HepG2 (cell line): ENCODE measurements around the gene CCDC102B. TPM values are rescaled to one million over a fixed set of nuclear protein-coding genes. Genes with fewer than 3 reads are reported as not detected.

ENCODE experiments used
- ATAC-seq: fragments of 200-7000 bp; cut with Tn5 transposase; 3 replicates; pipeline ENCODE4 v1.9.1; 2020; ENCODE audit warnings: mild to moderate bottlenecking, moderate library complexity
- BruUV-seq: library from RNA; stranded (reverse); fragments of 400-500 nt; replicated peaks from 2 replicates; lab custom pipeline; 2021; lab: Mats Ljungman, UMichigan
- CTCF ChIA-PET: fragments of 300-600 bp; formaldehyde crosslinking; extraction: SDS; loops from one replicate; lab custom pipeline; 2021; ENCODE audit warnings: low total read pairs, inconsistent platforms, low intra/inter-chr PET ratio; lab: Yijun Ruan, JAX
- POLR2A ChIA-PET: fragments of 350-600 bp; sonication (Branson Sonifier 250); formaldehyde crosslinking; loops from one replicate; lab custom pipeline; 2020; ENCODE audit warnings: antibody characterized with exemption, inconsistent platforms; lab: Yijun Ruan, JAX
- DNase-seq: peaks from one replicate; pipeline ENCODE4 v3.0.0-alpha.2; 2015; ENCODE audit warnings: low spot score
- FAIRE-seq: peaks from 3 replicates; lab custom pipeline; 2011; peaks lifted over from hg19 to GRCh38; lab: Jason Lieb, UNC
- H2AFZ ChIP-seq: one replicate; pipeline ENCODE4 v1.6.1; 2011; ENCODE audit warnings: low read length, inconsistent platforms
- H3K27ac ChIP-seq: fragments of 300-600 bp; 3 replicates; pipeline ENCODE4 v1.8.0; 2011; ENCODE audit warnings: mixed run types, mild to moderate bottlenecking, mixed read lengths, low read length, inconsistent platforms; ENCODE audit not compliant: insufficient read depth; ENCODE audit errors: extremely low read length
- H3K27me3 ChIP-seq, 2 experiments: fragments of 200-600 bp in 1 of 2; 2 replicates in 1 of 2; 3 replicates in 1 of 2; pipeline versions ENCODE4 v1.6.0 to v1.8.0; 2011; ENCODE audit warnings: low read length in 2 of 2, mild to moderate bottlenecking in 2 of 2, moderate library complexity in 2 of 2, inconsistent platforms in 1 of 2; ENCODE audit not compliant: insufficient read depth in 2 of 2, control insufficient read depth in 1 of 2
- H3K36me3 ChIP-seq, 2 experiments: fragments of 200-600 bp in 1 of 2; replicated peaks in 1 of 2; 2 replicates in 1 of 2; 3 replicates in 1 of 2; pipeline versions ENCODE4 v1.5.1 to v1.8.0; 2011; ENCODE audit warnings: low read length in 2 of 2, inconsistent platforms in 1 of 2; ENCODE audit not compliant: insufficient read depth in 2 of 2, control insufficient read depth in 1 of 2
- H3K4me1 ChIP-seq: 2 replicates; pipeline ENCODE4 v1.5.1; 2012; ENCODE audit warnings: low read length, inconsistent platforms; ENCODE audit not compliant: insufficient read depth
- H3K4me2 ChIP-seq: 2 replicates; pipeline ENCODE4 v1.6.0; 2011; ENCODE audit warnings: low read depth, low read length, inconsistent platforms
- H3K4me3 ChIP-seq, 3 experiments: fragments of 200-600 bp in 1 of 3; sonication (generic), shearing (Covaris generic) in 1 of 3; replicated peaks in 1 of 3; 2 replicates each; pipeline ENCODE4 v1.5.1; 2011 to 2016; ENCODE audit warnings: low read length in 3 of 3, inconsistent platforms in 2 of 3, low read depth in 2 of 3, mild to moderate bottlenecking in 2 of 3, control low read depth in 1 of 3, mixed read lengths in 1 of 3; ENCODE audit not compliant: insufficient read depth in 1 of 3
- H3K79me2 ChIP-seq: one replicate; pipeline ENCODE4 v1.6.1; 2011; ENCODE audit warnings: low read length, inconsistent platforms; ENCODE audit not compliant: insufficient read depth
- H3K9ac ChIP-seq: 2 replicates; pipeline ENCODE4 v1.6.0; 2011; ENCODE audit warnings: mild to moderate bottlenecking, low read depth, low read length, inconsistent platforms; ENCODE audit not compliant: insufficient read depth
- H3K9me3 ChIP-seq: 2 replicates; pipeline ENCODE4 v1.5.1; 2012; ENCODE audit warnings: mild to moderate bottlenecking, low read length
- H4K20me1 ChIP-seq: 2 replicates; pipeline ENCODE4 v1.6.0; 2011; ENCODE audit warnings: inconsistent platforms, mild to moderate bottlenecking, low read length, moderate library complexity; ENCODE audit not compliant: insufficient read depth
- GABPA ChIP-seq, 2 experiments: IDR thresholded peaks; 2 replicates each; pipeline ENCODE4 v1.6.1; 2011 to 2016; ENCODE audit warnings: low read depth in 2 of 2, low read length in 1 of 2, missing biosample characterization in 1 of 2, missing genetic modification characterization in 1 of 2
- GZF1 ChIP-seq: sonication (generic); formaldehyde crosslinking; IDR thresholded peaks from 2 replicates; pipeline ENCODE4 v1.5.1; 2020; ENCODE audit warnings: mild to moderate bottlenecking, missing genetic modification reagents
- KDM5A ChIP-seq: fragments of 200-600 bp; sonication (generic); IDR thresholded peaks from 2 replicates; pipeline ENCODE4 v1.7.0; 2018; ENCODE audit warnings: antibody characterized with exemption, mild to moderate bottlenecking, low read length, borderline replicate concordance
- MAZ ChIP-seq, 2 experiments: sonication (generic) in 1 of 2; formaldehyde crosslinking in 1 of 2; IDR thresholded peaks; 2 replicates each; pipeline versions ENCODE4 v1.5.0 to v1.6.1; 2012 to 2020; ENCODE audit warnings: low read depth in 2 of 2, mild to moderate bottlenecking in 2 of 2, borderline replicate concordance in 1 of 2, improper control_type of control experiment in 1 of 2, low read length in 1 of 2, missing genetic modification reagents in 1 of 2, moderate library complexity in 1 of 2
- MXI1 ChIP-seq: IDR thresholded peaks from 3 replicates; pipeline ENCODE4 v1.6.1; 2012; ENCODE audit warnings: low read depth, low read length, inconsistent platforms, borderline replicate concordance
- NFE2 ChIP-seq: sonication (generic); formaldehyde crosslinking; IDR thresholded peaks from 2 replicates; pipeline ENCODE4 v1.4.0; 2020; ENCODE audit warnings: missing genetic modification reagents
- NFIB ChIP-seq: sonication (generic); formaldehyde crosslinking; IDR thresholded peaks from 2 replicates; pipeline ENCODE4 v1.9.0; 2021; ENCODE audit warnings: missing genetic modification reagents, mild to moderate bottlenecking, borderline replicate concordance
- TOPORS ChIP-seq: sonication (generic); formaldehyde crosslinking; IDR thresholded peaks from 2 replicates; pipeline ENCODE4 v1.8.0; 2023; ENCODE audit warnings: mild to moderate bottlenecking, missing genetic modification reagents
- ZBTB26 ChIP-seq: IDR thresholded peaks from 2 replicates; pipeline ENCODE4 v1.6.1; 2016; ENCODE audit warnings: missing compliant biosample characterization, missing genetic modification reagents, borderline replicate concordance
- ZFP36 ChIP-seq: fragments of 150-350 bp; IDR thresholded peaks from 2 replicates; pipeline ENCODE4 v1.6.1; 2018; ENCODE audit warnings: borderline replicate concordance, low read length, low read depth; ENCODE audit not compliant: partially characterized antibody
- ZNF326 ChIP-seq: sonication (generic); formaldehyde crosslinking; IDR thresholded peaks from 2 replicates; pipeline ENCODE4 v1.4.0; 2020; ENCODE audit warnings: missing genetic modification reagents, borderline replicate concordance
- ZNF557 ChIP-seq: sonication (generic); formaldehyde crosslinking; IDR thresholded peaks from 2 replicates; pipeline ENCODE4 v1.4.0; 2020; ENCODE audit warnings: missing genetic modification reagents
- ZSCAN9 ChIP-seq: IDR thresholded peaks from 2 replicates; pipeline ENCODE4 v1.6.1; 2016; ENCODE audit warnings: borderline replicate concordance
- WGBS: methylation state at CpG from one replicate; pipeline ENCODE4 v1.1.6; 2017; ENCODE audit warnings: low lambda C conversion rate; 5-methylcytosine and 5-hydroxymethylcytosine counted together
- in situ Hi-C: cut with HindIII; loops from 2 replicates; pipeline ENCODE4 v1.10.0; 2017; ENCODE audit warnings: low pct_unique_long_range_greater_than_20kb; ENCODE audit not compliant: extremely low pct_ligation_motif_present
- intact Hi-C: fragments of 100-400 bp; cut with micrococcal nuclease; formaldehyde crosslinking; loops from one replicate; pipeline ENCODE4 v1.10.0; 2022; ENCODE audit not compliant: unreplicated experiment
- polyA plus RNA-seq, 8 experiments: library from polyadenylated mRNA; depleted of rRNA in 3 of 8; stranded (reverse) in 7 of 8; unstranded in 1 of 8; fragments of >200 nt; fragmentation: Illumina TruSeq in 4 of 8; extraction: Trizol in 4 of 8; gene quantifications; 2 replicates each; pipeline versions ENCODE4 v1.2.1 to v1.2.3, GENCODE V29; 2011 to 2016; ENCODE audit warnings: low read depth in 4 of 8, missing spikeins in 1 of 8, mixed read lengths in 1 of 8; ENCODE audit not compliant: insufficient read depth in 1 of 8
- total RNA-seq, 5 experiments: library from RNA; depleted of rRNA; stranded (reverse); fragments of >200 nt; fragmentation: Illumina TruSeq; extraction: Trizol; gene quantifications; 2 replicates each; pipeline ENCODE4 v1.2.3, GENCODE V29; 2016; ENCODE audit warnings: low read depth in 1 of 5
- TF ChIP-seq, protein P1 (sequence below): sonication (generic); formaldehyde crosslinking; IDR thresholded peaks from 2 replicates; pipeline ENCODE4 v1.8.0; 2022; ENCODE audit warnings: missing genetic modification reagents, low read depth, mild to moderate bottlenecking, borderline replicate concordance
- TF ChIP-seq, protein P2 (sequence below): sonication (generic); formaldehyde crosslinking; IDR thresholded peaks from 2 replicates; pipeline ENCODE4 v1.9.0; 2021; ENCODE audit warnings: missing genetic modification reagents, mild to moderate bottlenecking, borderline replicate concordance
- TF ChIP-seq, protein P3 (sequence below): sonication (generic); formaldehyde crosslinking; IDR thresholded peaks from 2 replicates; pipeline ENCODE4 v1.8.1; 2023; ENCODE audit warnings: mild to moderate bottlenecking, moderate library complexity, missing genetic modification reagents

The CCDC102B gene
- total and polyA plus RNA-seq, 2 of the 13 experiments (the other 11 are each of a cell fraction or from before 2014, with no cell fraction given): 2.3 to 3.7 TPM

DNA sequence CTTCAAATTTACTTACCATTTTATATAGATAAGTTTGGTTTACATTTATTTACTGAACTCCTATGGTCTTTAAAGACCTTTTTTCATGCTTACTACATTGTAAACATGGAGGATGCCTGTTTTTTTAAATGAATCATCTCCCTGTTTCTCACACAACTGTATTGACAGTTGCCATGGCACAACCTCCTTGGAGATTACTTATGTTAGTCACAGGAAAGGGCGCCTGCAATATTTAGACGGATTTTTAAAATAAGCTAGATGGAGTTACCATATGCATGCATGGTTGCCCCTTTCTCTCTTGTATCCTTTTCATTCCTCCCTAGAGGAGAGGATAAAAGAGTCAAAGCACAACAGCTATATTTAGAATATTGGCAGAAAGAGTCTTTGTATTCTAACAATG is 34.8 kb upstream of the CCDC102B start (continued):
- TF ChIP-seq ZBTB26 (CRISPR knock-in tag) (no peak), MAZ (IDR thresholded peaks at IDR 0.05; ENCODE audit: borderline replicate concordance, low read depth, low read length) (no peak), MAZ (CRISPR knock-in tag; IDR thresholded peaks at IDR 0.05; ENCODE audit: low read depth) (no peak), TOPORS (CRISPR knock-in tag) (no peak)
- TF ChIP-seq, protein P1, sequence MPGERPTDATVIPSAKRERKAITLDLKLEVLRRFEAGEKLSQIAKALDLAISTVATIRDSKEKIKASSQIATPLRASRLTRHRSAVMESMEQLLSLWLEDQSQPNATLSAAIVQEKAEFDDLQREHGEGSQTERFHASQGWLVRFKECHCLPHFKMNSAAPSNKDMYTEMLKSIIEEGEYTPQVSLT (CRISPR knock-in tag): no peak

GRCh38 chr18:68764016-68764415 is 33.9 kb upstream of the CCDC102B start:
- intact Hi-C loops (no loop called here), in situ Hi-C loops (no loop called here)
- ATAC-seq: no peak
- Histone ChIP-seq H3K27me3 (no peaks in the 10 kb centered on the region), H3K4me3 (no peak overlapping the region), H3K9ac (no peak overlapping the region), H4K20me1 (no peaks in the 10 kb centered on the region), H2AFZ (no peak overlapping the region), H3K4me1 (no peaks in the 10 kb centered on the region), H3K4me2 (no peak overlapping the region), H3K36me3 (no peaks in the 10 kb centered on the region), H3K27ac (no peak overlapping the region), H3K79me2 (no peaks in the 10 kb centered on the region), H3K9me3 (peaks cover 9% of the 10 kb centered on the region; the same call in 1 of the 2 replicates)
- POLR2A ChIA-PET: no interaction called here
- no TSS peak for BruUV-seq
- no peak for DNase-seq
- CTCF ChIA-PET: no interaction called here
- WGBS: 48% methylated on average over 2 of the region's 2 CpGs
- FAIRE-seq: no peak
- TF ChIP-seq NFIB (CRISPR knock-in tag) (no peak), KDM5A (no peak), ZNF326 (CRISPR knock-in tag) (no peak), GABPA (IDR thresholded peaks at IDR 0.05; ENCODE audit: low read depth, low read length) (no peak), GABPA (CRISPR knock-in tag; IDR thresholded peaks at IDR 0.05; ENCODE audit: low read depth) (no peak), GZF1 (no peak), ZSCAN9 (no peak), ZNF557 (CRISPR knock-in tag) (no peak), NFE2 (no peak), ZFP36 (no peak), MXI1 (no peak)
- TF ChIP-seq, protein P2, sequence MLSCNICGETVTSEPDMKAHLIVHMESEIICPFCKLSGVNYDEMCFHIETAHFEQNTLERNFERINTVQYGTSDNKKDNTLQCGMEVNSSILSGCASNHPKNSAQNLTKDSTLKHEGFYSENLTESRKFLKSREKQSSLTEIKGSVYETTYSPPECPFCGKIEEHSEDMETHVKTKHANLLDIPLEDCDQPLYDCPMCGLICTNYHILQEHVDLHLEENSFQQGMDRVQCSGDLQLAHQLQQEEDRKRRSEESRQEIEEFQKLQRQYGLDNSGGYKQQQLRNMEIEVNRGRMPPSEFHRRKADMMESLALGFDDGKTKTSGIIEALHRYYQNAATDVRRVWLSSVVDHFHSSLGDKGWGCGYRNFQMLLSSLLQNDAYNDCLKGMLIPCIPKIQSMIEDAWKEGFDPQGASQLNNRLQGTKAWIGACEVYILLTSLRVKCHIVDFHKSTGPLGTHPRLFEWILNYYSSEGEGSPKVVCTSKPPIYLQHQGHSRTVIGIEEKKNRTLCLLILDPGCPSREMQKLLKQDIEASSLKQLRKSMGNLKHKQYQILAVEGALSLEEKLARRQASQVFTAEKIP: no peak
- TF ChIP-seq, protein P3, sequence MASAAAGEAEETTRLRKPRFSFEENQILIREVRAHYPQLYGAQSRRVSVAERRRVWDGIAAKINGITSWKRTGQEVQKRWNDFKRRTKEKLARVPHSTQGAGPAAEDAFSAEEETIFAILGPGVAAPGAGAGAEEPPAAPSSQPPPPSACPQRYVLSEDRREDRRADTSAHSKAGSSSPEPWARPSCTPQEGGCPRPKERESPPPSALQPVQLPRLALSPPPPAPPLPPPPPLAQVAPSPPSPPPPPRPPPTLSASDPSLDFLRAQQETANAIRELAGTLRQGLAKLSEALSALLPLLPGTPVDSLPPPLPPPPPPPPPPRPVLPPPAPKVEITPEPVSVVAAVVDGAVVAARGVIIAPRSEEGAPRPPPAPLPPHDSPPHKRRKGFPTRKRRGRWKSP: no peak
